ENCODE data around the gene COMMD2.

COMMD2 gene

DNA sequence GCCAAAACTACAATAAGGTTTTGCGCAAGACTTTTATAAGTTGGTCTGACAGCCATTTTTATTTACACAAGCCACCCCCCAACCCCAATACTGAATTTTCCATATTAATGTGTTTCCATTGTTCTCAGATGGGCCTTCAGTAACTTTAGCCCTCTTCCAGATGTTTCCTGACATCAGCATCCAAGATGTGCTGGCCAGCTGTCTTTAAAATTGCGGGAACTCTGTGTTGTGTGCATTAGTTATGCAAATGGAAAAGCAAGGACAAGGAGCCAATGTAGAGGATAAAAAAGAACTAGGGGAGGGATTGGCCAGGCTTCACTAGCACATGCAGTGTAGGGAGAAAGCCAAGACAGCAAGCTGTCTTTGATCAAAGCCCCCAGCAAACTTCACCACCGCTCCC is 45.4 kb downstream of the COMMD2 start:
- DNase-seq (ENCODE audit: low read depth), result no peak
- H3K4me3 ChIP-seq (ENCODE audit: low read length), result no peak overlapping the region
- TF ChIP-seq, protein P1, sequence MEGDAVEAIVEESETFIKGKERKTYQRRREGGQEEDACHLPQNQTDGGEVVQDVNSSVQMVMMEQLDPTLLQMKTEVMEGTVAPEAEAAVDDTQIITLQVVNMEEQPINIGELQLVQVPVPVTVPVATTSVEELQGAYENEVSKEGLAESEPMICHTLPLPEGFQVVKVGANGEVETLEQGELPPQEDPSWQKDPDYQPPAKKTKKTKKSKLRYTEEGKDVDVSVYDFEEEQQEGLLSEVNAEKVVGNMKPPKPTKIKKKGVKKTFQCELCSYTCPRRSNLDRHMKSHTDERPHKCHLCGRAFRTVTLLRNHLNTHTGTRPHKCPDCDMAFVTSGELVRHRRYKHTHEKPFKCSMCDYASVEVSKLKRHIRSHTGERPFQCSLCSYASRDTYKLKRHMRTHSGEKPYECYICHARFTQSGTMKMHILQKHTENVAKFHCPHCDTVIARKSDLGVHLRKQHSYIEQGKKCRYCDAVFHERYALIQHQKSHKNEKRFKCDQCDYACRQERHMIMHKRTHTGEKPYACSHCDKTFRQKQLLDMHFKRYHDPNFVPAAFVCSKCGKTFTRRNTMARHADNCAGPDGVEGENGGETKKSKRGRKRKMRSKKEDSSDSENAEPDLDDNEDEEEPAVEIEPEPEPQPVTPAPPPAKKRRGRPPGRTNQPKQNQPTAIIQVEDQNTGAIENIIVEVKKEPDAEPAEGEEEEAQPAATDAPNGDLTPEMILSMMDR (conservative IDR thresholded peaks at IDR 0.05; ENCODE audit: low read depth, low read length), result no peak

DNA sequence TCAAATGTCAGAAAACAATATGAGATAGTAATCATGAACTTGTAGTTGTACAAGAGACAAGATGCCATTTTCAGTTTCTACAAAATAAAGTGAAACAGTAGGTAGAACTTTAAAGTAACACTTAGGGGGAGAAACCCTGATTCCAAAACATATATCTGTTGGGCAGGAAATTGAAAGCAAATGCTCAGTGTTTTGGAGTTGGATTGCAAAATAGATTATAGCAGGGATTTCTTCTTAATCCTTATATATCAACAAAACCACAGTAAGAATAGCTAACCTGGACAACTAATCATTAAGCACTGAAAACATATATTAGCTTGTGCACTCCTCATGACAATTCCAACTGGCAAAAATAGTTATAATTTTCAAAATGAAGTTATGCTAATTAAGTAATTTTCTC is 46.9 kb downstream of the COMMD2 start:
- TF ChIP-seq, protein P1 (conservative IDR thresholded peaks at IDR 0.05; ENCODE audit: low read depth, low read length), result no peak
- no peak overlapping the region for H3K4me3 ChIP-seq (ENCODE audit: low read length)
- DNase-seq (ENCODE audit: low read depth), result no peak

DNA sequence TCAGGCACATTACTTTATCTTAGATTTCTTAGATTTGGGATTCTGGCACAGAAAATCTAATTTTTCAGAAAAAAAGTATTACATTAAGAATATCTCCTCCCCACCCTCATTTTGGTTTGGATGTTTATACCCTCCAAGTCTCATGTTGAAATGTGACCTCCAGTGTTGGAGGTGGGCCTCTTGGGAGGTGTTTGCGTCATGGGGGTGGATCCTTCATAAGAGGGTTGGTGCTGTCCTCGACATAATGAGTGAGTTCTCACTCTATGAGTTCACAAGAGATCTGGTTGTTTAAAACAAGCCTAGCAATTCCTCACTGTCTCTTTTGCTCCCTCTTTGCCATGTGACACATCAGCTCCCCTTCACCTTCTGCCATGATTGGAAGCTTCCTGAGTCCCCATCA is 48.8 kb downstream of the COMMD2 start:
- no peak overlapping the region for H3K4me3 ChIP-seq (ENCODE audit: low read length)
- DNase-seq (ENCODE audit: low read depth), result no peak
- TF ChIP-seq, protein P1 (conservative IDR thresholded peaks at IDR 0.05; ENCODE audit: low read depth, low read length), result no peak

DNA sequence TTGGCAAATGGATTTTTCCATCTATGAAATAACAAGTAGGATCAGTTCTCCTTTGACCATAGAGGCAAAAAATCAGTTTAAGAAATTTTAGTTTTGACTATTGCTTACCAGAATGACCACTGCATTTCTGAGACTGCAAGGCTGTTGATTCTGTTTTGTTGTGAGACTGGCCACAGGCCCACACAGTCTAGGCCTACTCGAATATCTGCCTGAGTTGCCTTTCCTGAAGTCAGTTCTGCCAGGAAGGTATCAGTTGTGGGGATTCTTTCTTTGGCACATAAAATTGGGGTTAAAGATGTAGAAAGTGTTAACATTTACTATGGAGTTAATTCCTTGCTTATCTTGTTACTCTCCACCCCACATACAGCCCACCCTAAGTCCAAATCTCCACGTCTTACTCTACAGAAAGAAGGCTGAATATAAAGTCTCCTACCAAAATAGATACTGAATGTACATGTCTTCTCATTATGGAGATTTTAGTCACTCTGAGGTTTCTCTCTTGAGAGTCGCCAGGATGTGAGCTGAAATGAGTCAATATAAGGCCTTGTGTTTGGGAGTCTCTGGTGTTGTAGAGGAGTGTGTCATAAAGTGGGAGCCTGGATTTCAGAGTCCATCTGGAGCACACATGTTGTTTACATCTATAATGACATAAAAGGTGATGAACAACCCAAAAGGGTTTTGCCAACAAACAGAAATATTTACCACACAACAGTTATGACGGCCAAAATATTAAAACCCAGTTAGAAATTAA is 49.4 kb downstream of the COMMD2 start:
- TF ChIP-seq, protein P1 (conservative IDR thresholded peaks at IDR 0.05; ENCODE audit: low read depth, low read length), result no peak
- H3K4me3 ChIP-seq (ENCODE audit: low read length), result no peak overlapping the region
- no peak for DNase-seq (ENCODE audit: low read depth)

DNA sequence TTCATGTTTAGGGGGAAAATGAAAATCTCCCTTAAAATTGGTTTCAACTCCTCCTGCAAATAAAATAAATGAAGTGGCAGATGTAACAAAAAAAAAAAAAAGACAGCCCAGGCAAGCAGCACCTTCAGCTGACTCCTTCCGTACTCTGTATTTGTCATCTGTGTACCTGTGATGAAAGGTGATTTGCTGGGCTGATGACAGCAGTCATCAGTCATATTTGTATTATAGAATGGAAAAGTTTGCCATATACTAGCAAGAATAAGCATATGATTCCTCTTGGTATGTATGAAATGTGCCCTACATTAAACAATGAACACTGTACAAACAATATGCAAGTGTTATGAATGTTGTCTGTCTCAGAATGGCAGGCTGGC is 50.3 kb downstream of the COMMD2 start:
- TF ChIP-seq, protein P1 (conservative IDR thresholded peaks at IDR 0.05; ENCODE audit: low read depth, low read length), result no peak
- no peak overlapping the region for H3K4me3 ChIP-seq (ENCODE audit: low read length)
- no peak for DNase-seq (ENCODE audit: low read depth)

DNA sequence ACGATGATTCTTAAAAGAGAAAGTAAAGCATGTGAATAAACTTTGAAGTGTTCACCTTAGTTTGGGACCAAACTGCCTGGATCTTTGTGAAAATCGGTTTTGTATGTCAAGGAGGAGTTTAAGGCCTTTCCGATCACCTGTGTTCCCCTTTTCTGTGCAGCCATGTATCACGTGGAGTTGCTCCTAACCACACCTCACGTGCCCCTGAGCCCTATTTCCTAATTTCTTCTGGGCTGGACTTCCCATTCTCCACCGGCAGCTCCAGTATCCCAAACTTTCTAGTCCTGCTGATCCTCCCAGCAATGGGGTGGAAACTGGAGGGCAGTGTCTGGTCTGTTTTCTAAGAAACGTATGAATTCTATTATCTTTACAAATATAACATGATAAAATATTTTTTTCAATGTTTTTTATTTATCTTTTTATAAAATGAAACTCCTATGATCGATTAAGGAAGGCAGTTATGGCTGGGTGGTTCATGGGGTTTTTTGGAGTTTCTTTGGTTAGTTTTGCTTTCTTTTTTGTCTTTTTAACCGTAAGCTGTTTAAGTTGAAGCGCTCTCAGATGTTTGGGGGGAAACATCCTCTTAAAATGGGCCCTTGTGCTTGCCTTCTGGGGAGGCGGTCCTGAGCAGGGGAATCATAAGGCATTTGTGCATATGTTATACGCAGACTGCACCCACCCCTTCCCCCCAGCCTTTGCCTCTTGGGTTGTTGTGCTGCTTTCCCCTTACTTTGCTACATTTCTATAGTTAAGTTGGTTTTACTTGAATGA is 50.9 kb downstream of the COMMD2 start:
- H3K4me3 ChIP-seq (ENCODE audit: low read length), result no peak overlapping the region
- TF ChIP-seq, protein P1 (conservative IDR thresholded peaks at IDR 0.05; ENCODE audit: low read depth, low read length), result no peak
- no peak for DNase-seq (ENCODE audit: low read depth)
